Astrocyte (in vitro differentiated cells and primary cell): ENCODE data around the gene PACS2. TPM values are rescaled to one million over a fixed set of nuclear protein-coding genes. Genes with fewer than 3 reads are reported as not detected.

Experiments
- DNase-seq: peaks from one replicate; pipeline ENCODE4 v3.0.0-alpha.2; 2010; ENCODE audit warnings: low read depth
- FAIRE-seq: peaks from 2 replicates; lab custom pipeline; 2011; peaks lifted over from hg19 to GRCh38; lab: Jason Lieb, UNC
- H2AFZ ChIP-seq: 2 replicates; pipeline ENCODE4 v1.6.0; 2012; ENCODE audit warnings: low read depth, low read length, inconsistent platforms
- H3K27ac ChIP-seq: 2 replicates; pipeline ENCODE4 v1.5.1; 2011; ENCODE audit warnings: low read depth, low read length, inconsistent platforms
- H3K27me3 ChIP-seq: 2 replicates; pipeline ENCODE4 v1.6.0; 2011; ENCODE audit warnings: low read length, inconsistent platforms; ENCODE audit not compliant: insufficient read depth
- H3K36me3 ChIP-seq: 2 replicates; pipeline ENCODE4 v1.5.1; 2011; ENCODE audit warnings: low read length, inconsistent platforms; ENCODE audit not compliant: insufficient read depth
- H3K4me1 ChIP-seq: 2 replicates; pipeline ENCODE4 v1.5.1; 2011; ENCODE audit warnings: low read length, inconsistent platforms; ENCODE audit not compliant: insufficient read depth
- H3K4me2 ChIP-seq: 2 replicates; pipeline ENCODE4 v1.6.0; 2012; ENCODE audit warnings: low read length, inconsistent platforms
- H3K4me3 ChIP-seq: 2 replicates; pipeline ENCODE4 v1.5.1; 2011; ENCODE audit warnings: low read depth, mild to moderate bottlenecking, low read length, inconsistent platforms; ENCODE audit not compliant: insufficient read depth
- H3K79me2 ChIP-seq: 2 replicates; pipeline ENCODE4 v1.6.0; 2012; ENCODE audit warnings: mild to moderate bottlenecking, low read length, inconsistent platforms; ENCODE audit not compliant: insufficient read depth
- H3K9ac ChIP-seq: 2 replicates; pipeline ENCODE4 v1.6.0; 2012; ENCODE audit warnings: mild to moderate bottlenecking, low read length, inconsistent platforms
- H3K9me3 ChIP-seq: 2 replicates; pipeline ENCODE4 v1.5.1; 2012; ENCODE audit warnings: low read depth, mild to moderate bottlenecking, low read length, inconsistent platforms; ENCODE audit not compliant: insufficient read depth
- H4K20me1 ChIP-seq: 2 replicates; pipeline ENCODE4 v1.6.0; 2012; ENCODE audit warnings: low read length, inconsistent platforms; ENCODE audit not compliant: insufficient read depth
- H3K27ac Mint-ChIP-seq: one replicate; pipeline ENCODE4 v1.8.0; 2021; ENCODE audit warnings: mild to moderate bottlenecking, mixed read lengths; ENCODE audit not compliant: unreplicated experiment
- H3K27me3 Mint-ChIP-seq: one replicate; pipeline ENCODE4 v1.8.0; 2021; ENCODE audit warnings: low read depth, mixed read lengths; ENCODE audit not compliant: unreplicated experiment
- H3K36me3 Mint-ChIP-seq: one replicate; pipeline ENCODE4 v1.8.0; 2021; ENCODE audit warnings: low read depth, mixed read lengths; ENCODE audit not compliant: unreplicated experiment
- H3K4me1 Mint-ChIP-seq: one replicate; pipeline ENCODE4 v1.8.0; 2021; ENCODE audit warnings: low read depth, mixed read lengths; ENCODE audit not compliant: unreplicated experiment
- H3K4me3 Mint-ChIP-seq: one replicate; pipeline ENCODE4 v1.8.0; 2021; ENCODE audit warnings: mild to moderate bottlenecking, moderate library complexity, mixed read lengths; ENCODE audit not compliant: unreplicated experiment
- H3K9me3 Mint-ChIP-seq: one replicate; pipeline ENCODE4 v1.8.0; 2021; ENCODE audit warnings: mild to moderate bottlenecking, mixed read lengths; ENCODE audit not compliant: unreplicated experiment
- CTCF ChIP-seq: IDR thresholded peaks from 2 replicates; pipeline ENCODE4 v1.5.1; 2011; ENCODE audit warnings: low read depth, mild to moderate bottlenecking, inconsistent platforms, low read length, moderate library complexity; ENCODE audit not compliant: insufficient read depth
- EZH2 ChIP-seq: IDR thresholded peaks from 2 replicates; pipeline ENCODE4 v1.6.1; 2012; ENCODE audit warnings: mild to moderate bottlenecking, low read length, inconsistent platforms; ENCODE audit not compliant: insufficient read depth
- total RNA-seq: library from RNA; stranded (reverse); gene quantifications from 2 replicates; pipeline ENCODE4 v1.2.1, GENCODE V29; 2021

The PACS2 gene
- total RNA-seq, 1 donor from 2014 or later: 51.0 TPM

DNA sequence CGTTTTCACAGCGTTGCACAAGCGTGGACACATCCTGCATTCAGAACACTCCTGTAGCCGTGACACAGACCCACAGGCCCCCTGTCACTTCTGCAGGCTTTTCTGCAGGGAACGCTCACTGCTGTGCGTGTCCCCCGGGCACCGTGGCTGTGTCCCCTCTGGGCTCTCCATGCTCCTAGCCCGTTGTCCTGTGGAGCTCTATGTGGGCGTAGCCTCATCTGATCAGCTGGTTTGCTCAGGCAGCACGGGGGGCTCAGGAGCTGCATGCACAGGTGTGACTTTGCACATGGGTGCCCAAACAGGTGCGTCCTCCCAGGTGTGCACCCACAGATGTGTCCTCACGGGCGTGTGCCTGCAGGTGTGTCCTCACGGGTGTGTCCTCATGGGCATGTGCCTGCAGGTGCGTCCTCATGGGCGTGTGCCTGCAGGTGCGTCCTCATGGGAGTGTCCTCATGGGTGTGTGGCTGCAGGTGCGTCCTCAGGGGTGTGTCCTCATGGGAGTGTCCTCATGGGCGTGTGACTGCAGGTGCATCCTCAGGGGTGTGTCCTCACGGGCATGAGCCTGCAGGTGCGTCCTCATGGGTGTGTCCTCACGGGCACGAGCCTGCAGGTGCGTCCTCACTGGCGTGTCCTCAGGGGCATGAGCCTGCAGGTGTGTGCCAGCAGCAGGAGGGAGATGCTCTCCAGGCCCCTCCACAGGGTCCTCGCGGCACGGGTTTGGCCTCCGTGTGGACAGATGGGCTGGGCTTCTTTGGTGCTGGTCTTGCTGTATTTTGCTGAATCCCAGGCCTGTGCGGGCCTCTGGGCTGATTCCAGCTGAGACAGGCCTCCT is 122.6 kb downstream of the PACS2 start:
- no peak overlapping the region for H3K9ac ChIP-seq
- H3K9me3 Mint-ChIP-seq: no peaks in the 10 kb centered on the region
- FAIRE-seq: no peak

DNA sequence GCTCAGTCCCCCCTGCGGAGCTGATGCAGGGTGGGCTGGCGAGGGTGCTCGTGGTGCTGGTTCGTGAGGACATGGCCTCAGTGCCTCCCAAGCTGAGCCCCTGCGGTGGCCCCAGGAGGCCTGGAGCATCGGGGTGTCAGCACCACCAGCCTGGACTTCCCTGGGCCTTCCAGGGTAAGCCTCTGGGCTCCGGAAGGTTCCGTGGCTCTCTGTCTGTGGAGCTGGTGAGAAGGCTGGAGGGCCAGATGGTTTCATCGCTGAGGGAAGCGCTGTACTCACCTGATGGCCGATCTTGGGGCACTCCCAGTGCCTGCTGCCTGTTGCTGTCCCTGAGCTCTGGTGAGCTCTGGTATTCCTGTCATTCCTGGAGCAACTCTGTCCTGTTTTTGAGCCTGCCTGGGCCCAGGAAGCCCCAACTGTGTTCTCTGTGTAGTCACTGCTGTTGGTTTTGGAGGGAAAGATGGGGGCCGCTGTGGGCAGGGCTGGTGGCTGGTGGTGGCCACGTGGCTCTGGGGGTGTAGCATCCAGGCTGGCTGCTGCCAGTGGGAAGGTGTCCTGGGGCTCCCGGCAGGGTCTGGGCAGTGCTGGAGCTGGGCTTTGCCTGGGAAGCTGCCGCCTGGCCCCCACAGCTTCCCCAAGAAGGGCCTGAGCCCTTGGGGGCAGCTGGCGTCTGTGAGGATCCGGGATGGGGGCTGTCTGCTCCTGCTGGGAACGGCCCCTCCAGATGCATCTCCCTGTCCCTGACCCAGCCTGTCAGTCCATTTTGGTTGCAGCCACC is 123.4 kb downstream of the PACS2 start:
- Histone ChIP-seq H2AFZ (no peak overlapping the region), H3K27me3 (no peaks in the 10 kb centered on the region), H3K9me3 (no peaks in the 10 kb centered on the region), H3K9ac (no peak overlapping the region), H4K20me1 (peaks cover 86% of the 10 kb centered on the region), H3K79me2 (peaks cover 84% of the 10 kb centered on the region), H3K4me2 (no peak overlapping the region), H3K36me3 (peaks cover 5% of the 10 kb centered on the region), H3K27ac (no peak overlapping the region), H3K4me3 (no peak overlapping the region), H3K4me1 (no peaks in the 10 kb centered on the region)
- Mint-ChIP-seq H3K4me3 (no peak overlapping the region), H3K36me3 (peaks cover 6% of the 10 kb centered on the region), H3K27ac (no peak overlapping the region), H3K4me1 (no peaks in the 10 kb centered on the region), H3K27me3 (no peaks in the 10 kb centered on the region), H3K9me3 (no peaks in the 10 kb centered on the region)
- DNase-seq (no peak), FAIRE-seq (no peak)
- no peak for TF ChIP-seq EZH2
- TF ChIP-seq CTCF: no peak

More for the DNA sequence above, 122.6 kb downstream of the PACS2 start:
- no peaks in the 10 kb centered on the region for H3K4me1 Mint-ChIP-seq
- no peak for TF ChIP-seq EZH2
- TF ChIP-seq CTCF: no peak
- no peak overlapping the region for H3K27ac Mint-ChIP-seq
- no peak overlapping the region for H3K4me3 Mint-ChIP-seq
- no peaks in the 10 kb centered on the region for H3K27me3 ChIP-seq
- no peaks in the 10 kb centered on the region for H3K36me3 ChIP-seq
- no peaks in the 10 kb centered on the region for H3K27me3 Mint-ChIP-seq
- H3K4me1 ChIP-seq: no peaks in the 10 kb centered on the region
- H4K20me1 ChIP-seq: peaks cover 87% of the 10 kb centered on the region
- no peak overlapping the region for H3K4me2 ChIP-seq
- no peak overlapping the region for H3K4me3 ChIP-seq
- no peaks in the 10 kb centered on the region for H3K9me3 ChIP-seq
- peaks cover 6% of the 10 kb centered on the region for H3K36me3 Mint-ChIP-seq
- DNase-seq: no peak
- H3K79me2 ChIP-seq: peaks cover 87% of the 10 kb centered on the region
- H3K27ac ChIP-seq: no peak overlapping the region
- no peak overlapping the region for H2AFZ ChIP-seq
